Heart left ventricle (tissue), 13 donors: Measurements from ENCODE around the gene PAXX.

Experiments
- CTCF ChIP-seq, 12 donors: fragments of 200-600 bp; sonication (generic) in 4 of 12; IDR thresholded peaks; one replicate each; pipeline versions ENCODE4 v1.5.0 to v1.8.0; 2018 to 2022; ENCODE audit warnings: antibody characterized with exemption in 12 of 12, mild to moderate bottlenecking in 5 of 12
- POLR2A ChIP-seq, 2 donors: fragments of 450-650 bp; IDR thresholded peaks; one replicate each; pipeline ENCODE4 v1.6.1; 2017; ENCODE audit warnings: antibody characterized with exemption in 2 of 2, mild to moderate bottlenecking in 2 of 2, moderate library complexity in 2 of 2
- donor health status: ischemic (EF 13 %, LVEDD 7.1; RV severe dilation, severe dysfunction).
- donor health status: DM: no; HTN: yes; CAD: no.
- donor health status: DM: no; HTN: no; CAD: no.
- donor health status: ischemic (EF 25% LVEDD 6.9; RV normal size, moderate dysfunction).
- donor health status: ischemic (EF 25% LVEDD 5.7; RV mildly dilated, moderate dysfunction).
- donor health status: ischemic (EF 35%, LVEDD 5.7; RV mildly dilated, moderate dysfunction).
- donor health status: nonischemic (EF 11% LVEDD 7.7; RV severe dilation, severe dysfunction).
- donor health status: DM: yes; HTN: yes; CAD: no.
- donor health status: PGD.
- donor health status: ischemic (EF 29% LVEDD 5.4; RV normal size, mild dysfunction).
- donor health status: nonischemic (EF 23%, LVEDD 6.1; RV moderate dilation, normal function).

GRCh38 chr9:137000177-137000930 lies 8.1 kb downstream of the PAXX start:
- TF ChIP-seq CTCF (IDR thresholded peaks at IDR 0.05) (no peak), POLR2A (IDR thresholded peaks at IDR 0.05) (no peak)
